Measurements from ENCODE around the gene GHRL. TPM values are rescaled to one million over a fixed set of nuclear protein-coding genes. Genes with fewer than 3 reads are reported as not detected.

Gene GHRL
- total RNA-seq, 1 donor from 2014 or later, result not detected

DNA sequence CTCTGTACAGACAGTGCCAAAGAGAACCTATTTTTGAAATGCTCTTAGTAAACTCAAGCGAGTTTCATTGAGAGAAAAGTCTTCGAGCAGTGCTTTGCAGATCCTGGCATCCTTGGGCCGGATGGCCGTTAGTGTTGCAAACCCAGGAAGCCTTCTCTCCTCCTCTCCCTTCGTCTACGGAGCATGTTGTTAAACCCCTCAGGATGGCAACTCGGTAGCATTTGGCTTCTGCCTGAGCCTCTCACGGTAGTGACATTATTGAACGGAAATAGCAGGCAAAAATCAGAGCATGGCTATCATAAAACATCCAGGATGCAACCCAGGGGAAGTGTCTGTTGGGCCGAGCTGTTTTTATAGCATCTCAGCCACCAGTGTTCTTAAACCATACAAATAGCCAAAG lies 34.8 kb upstream of the GHRL start:
- DNase-seq (ENCODE audit: low read depth), result no peak

DNA sequence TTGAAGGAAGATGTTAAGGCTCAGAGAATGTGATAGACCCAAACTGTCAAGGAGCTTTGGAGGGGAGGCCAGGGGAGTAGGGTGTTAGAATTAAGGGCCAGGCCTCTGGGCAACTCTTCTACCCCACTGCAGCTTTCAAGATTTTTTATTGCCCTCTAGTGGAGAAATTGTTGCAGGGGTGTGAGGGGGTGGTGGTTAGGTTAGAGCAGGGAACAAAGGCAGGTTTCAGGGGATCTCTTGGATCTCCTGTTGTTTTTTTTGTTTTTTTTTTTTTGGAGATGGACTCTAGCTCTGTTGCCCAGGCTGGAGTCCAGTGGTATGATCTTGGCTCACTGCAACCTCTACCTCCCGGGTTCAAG lies 29.6 kb upstream of the GHRL start:
- no peak for DNase-seq (ENCODE audit: low read depth)

- no peak for DNase-seq (ENCODE audit: low read depth)
Measured at GRCh38 chr3:10321630-10322351, 29.0 kb upstream of the GHRL start.

DNA sequence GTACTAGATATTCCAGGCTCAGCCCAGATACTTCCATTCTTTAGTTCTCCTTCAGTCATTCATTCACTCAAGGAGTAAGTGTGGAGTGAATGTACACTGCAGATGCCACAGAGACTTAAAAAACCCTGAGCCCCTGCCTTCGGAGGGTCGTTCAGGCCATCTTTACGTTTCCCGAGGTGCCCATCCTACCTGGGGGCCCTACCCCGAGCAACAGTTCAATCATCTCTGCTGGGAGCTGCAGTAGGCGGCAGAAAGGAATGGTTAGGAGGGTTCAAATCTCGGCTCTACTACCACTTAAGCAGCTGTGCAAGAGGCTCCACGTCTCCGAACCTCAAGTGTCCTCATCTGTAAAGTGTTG lies 27.6 kb upstream of the GHRL start:
- peak; percentile 18 for DNase-seq (ENCODE audit: low read depth)

DNA sequence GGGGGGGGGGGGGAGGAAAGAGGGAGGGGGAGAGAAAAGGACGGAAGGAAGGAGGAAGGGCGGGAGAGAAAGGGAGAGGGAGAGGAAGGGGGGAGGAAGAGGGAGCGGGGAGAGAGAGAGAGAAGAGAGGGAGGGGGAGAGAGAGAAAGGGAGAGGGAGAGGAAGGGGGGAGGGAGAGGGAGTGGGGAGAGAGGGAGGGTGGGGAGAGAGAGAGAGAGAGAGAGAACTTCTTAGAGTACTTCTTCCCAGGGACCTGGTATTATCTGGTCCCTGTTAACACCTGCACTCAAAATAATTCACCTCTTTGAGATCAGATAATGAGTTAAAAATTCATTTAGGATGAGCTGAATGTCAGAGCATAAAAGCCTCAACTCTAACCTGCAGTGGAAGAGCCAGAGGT lies 27.1 kb upstream of the GHRL start:
- no peak for DNase-seq (ENCODE audit: low read depth)

GRCh38 chr3:10319251-10319650 lies 26.5 kb upstream of the GHRL start:
- DNase-seq (ENCODE audit: low read depth), result no peak

DNA sequence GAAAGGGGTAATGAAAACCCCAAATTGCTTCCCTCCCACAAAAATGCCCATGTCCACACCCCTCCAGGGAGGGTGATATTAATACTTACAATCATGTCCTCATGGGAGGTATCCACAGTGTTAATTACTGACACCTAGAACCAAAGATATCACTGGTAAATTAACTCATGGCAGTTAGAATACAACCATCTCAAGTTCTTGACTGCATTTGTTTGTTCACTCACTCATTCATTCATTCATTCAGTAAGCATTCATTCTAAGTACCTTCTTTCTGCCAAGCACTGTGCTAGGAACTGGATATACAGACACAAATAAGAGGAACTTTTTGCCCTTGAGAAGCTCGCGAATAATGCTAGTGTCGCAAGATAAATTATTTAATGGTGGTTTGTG lies 25.2 kb upstream of the GHRL start:
- DNase-seq (ENCODE audit: low read depth), result no peak

DNA sequence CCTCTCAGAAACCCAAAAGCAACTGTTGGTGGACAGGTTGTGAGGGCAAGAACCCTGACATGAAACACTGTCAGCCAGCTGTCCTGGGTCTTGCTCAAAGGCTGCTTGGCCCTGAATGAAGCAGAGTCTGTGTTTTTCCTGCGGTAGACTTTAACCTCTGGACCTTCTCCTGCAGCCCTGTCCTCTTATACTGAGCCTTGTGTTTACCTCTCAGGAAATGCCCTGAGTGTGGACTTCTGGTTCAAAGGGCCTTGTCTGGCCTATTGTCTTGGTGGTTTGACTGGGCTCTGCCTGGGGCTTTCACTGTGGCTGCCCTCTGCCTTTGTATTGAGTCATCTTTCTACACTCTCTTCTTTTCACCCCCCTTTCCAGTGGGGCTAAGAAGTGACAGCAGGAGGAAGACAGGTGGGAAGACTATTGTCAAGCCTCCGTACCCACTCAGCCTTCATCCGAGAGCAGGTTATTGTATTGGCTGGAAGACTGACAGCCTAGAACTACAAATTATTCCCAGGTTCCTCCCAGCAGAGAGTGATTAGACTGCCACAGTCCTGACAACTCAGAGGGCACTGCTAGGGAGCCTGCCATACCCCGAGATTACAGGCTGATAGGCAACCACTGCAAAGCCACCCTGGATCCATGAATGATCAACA lies 24.7 kb upstream of the GHRL start:
- peak; percentile 62 for DNase-seq (ENCODE audit: low read depth)

- no peak for DNase-seq (ENCODE audit: low read depth)
Measured at GRCh38 chr3:10315771-10316344, 23.1 kb upstream of the GHRL start.

GRCh38 chr3:10315101-10315500 lies 22.4 kb upstream of the GHRL start:
- no peak for DNase-seq (ENCODE audit: low read depth)

DNA sequence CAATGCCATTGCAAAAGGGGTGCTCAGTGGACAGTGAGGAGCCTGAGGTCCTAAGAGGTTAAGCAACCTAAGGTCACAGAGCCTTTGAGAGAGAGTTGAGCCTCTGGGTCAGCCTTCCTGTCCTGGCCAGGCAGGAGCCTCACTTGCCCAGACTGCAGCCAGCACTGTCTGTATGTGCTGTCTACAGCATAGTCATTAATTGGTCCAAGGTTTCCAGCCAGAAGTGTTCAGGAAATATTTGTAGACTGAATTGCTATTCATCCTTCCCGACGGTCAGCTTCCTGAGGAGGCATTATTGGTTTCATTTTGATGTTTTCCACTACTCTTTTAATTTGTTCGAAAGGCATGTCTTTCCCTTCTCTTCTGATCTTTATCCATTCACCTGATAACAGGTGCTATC lies 20.1 kb upstream of the GHRL start:
- no peak for DNase-seq (ENCODE audit: low read depth)

- no peak for DNase-seq (ENCODE audit: low read depth)
Measured at GRCh38 chr3:10312391-10312790, 19.6 kb upstream of the GHRL start.

DNA sequence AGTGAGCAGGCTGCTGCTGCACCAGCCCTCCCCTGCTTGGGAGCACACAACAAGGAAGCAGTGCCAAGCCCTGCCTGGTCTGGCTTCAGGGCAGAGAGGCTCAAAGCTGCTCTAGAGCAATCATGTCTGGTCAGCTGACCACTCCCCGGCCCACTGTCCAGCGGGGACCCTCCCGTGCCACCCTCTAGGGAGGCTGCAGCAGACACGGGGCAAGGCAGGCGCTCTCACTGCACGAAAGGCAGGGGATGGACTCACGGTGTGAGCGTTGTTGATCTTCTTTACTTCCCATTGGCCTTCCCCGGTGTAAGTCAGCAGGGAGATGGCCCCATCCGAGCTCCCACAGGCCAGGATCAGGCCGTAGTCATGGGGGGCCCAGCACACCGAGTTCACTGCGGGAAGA lies 19.0 kb upstream of the GHRL start:
- no peak for DNase-seq (ENCODE audit: low read depth)

- DNase-seq (ENCODE audit: low read depth), result no peak
Measured at GRCh38 chr3:10310578-10310977, 17.8 kb upstream of the GHRL start.

DNA sequence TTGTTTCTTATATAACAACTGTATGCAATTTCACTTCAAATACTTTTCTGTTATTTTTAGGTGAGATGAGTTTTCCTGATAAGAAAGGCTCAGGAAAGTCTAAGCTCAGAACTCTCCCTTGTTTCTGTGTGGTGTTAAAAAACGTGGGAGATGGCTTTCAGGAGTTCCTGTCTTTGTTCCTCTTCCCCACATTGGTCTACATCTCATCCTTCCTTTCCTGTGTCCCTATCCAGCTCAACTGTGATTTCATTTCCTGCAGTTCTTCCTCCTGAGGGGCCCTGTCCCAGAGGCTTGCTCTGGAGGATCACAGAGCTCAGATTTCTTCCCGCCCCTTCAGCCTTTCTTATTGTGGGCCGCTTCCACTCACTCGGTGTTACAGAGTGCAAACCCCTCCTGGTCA lies 17.0 kb upstream of the GHRL start:
- DNase-seq (ENCODE audit: low read depth), result no peak

- no peak for DNase-seq (ENCODE audit: low read depth)
Measured at GRCh38 chr3:10308678-10309077, 15.9 kb upstream of the GHRL start.

- DNase-seq (ENCODE audit: low read depth), result no peak
Measured at GRCh38 chr3:10306156-10306555, 13.4 kb upstream of the GHRL start.

DNA sequence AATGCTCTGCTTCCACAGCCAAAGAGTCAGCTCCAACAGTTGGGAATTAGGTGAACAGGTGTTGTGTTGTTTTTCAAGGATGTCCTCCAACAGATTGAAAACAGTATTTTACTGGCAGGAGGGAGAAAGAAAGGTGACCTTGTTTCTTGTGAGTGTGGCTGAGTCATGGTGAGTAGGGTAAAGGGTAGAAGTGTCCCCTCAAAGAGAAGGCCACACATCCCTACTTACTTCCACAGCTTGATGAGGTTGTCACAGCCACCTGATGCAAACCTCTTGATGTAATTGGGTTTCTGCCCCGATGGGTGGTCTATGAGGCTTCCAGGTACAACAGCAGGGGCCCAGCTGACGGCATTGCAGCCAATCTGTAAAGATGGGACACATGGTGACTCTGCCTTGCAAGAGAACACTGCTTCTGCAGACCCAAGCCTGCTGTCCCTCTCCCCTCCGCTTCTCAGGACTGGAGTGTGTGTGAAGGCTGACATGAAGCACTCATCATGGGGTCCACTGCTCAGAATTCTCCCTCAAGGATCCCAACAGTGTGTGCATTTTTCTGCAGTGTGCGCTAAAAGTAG lies 12.7 kb upstream of the GHRL start:
- DNase-seq (ENCODE audit: low read depth), result no peak

- no peak for DNase-seq (ENCODE audit: low read depth)
Measured at GRCh38 chr3:10304905-10305304, 12.2 kb upstream of the GHRL start.

DNA sequence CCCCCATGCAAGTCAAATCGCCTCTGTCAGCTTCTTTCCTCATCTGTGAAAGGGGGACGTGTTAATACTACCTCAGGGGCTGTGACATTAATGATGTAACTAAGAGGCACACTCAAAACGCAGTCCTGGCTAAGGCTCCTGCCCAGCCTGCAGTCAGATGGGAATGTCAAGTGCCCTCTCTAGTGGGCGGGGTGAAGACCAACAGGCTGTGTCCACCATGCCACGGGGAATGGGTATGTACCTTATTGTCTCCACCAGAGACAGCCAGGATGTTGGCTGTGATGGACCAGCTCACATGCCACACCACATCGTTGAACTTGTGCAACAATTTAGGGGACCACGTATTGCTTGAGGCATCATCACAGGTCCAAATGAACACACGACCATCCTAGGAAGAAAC lies 11.0 kb upstream of the GHRL start:
- no peak for DNase-seq (ENCODE audit: low read depth)

GRCh38 chr3:10303105-10303504 lies 10.4 kb upstream of the GHRL start:
- DNase-seq (ENCODE audit: low read depth), result no peak

GRCh38 chr3:10300087-10300486 lies 7.3 kb upstream of the GHRL start:
- no peak for DNase-seq (ENCODE audit: low read depth)

DNA sequence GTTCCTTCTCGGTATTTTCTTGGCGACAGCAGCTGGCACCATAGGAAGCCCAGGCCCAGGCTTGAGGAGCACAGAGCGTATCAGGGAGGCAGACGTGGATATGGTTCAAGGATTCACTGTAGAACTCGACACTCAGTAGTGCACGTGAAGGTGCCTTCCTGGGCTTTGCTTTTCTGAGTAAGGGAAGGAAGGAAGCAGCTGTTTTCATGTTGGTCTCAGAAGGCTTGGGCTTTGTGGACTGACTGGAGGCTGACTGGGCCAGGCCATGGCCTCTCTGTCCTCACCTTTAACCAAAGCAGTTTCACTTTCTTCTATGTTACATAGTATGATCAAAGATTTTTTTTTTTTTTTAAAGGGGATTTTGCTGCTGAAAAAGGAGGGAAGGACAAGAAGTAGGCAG lies 6.9 kb upstream of the GHRL start:
- DNase-seq (ENCODE audit: low read depth), result no peak
